ENCODE data around the gene TM6SF1.
"Not testable (repeated sequence)": the region's sequence is repeated elsewhere in the genome, so short reads cannot be mapped to it uniquely, and the experiment has no call there.

Gene TM6SF1

GRCh38 chr15:83090465-83090864, 17.0 kb upstream of the TM6SF1 start:
- no peak for TF ChIP-seq CTCF (IDR thresholded peaks at IDR 0.05; ENCODE audit: low read length, missing control alignments)

GRCh38 chr15:83091965-83092308, 15.5 kb upstream of the TM6SF1 start:
- DNase-seq (ENCODE audit: low read depth), result not testable (repeated sequence)

More at GRCh38 chr15:83090465-83090864, 17.0 kb upstream of the TM6SF1 start:
- H3K4me3 ChIP-seq (replicated peaks; ENCODE audit: low read depth, low read length), result no peak overlapping the region
- no peak for DNase-seq (ENCODE audit: low read depth)

GRCh38 chr15:83092309-83092976, 15.0 kb upstream of the TM6SF1 start:
- DNase-seq (ENCODE audit: low read depth), result peak; percentile 84
- no peak for TF ChIP-seq CTCF (IDR thresholded peaks at IDR 0.05; ENCODE audit: low read length, missing control alignments)
- H3K4me3 ChIP-seq (replicated peaks; ENCODE audit: low read depth, low read length), result no peak overlapping the region

More at GRCh38 chr15:83091965-83092308, 15.5 kb upstream of the TM6SF1 start:
- not testable (repeated sequence) for H3K4me3 ChIP-seq (replicated peaks; ENCODE audit: low read depth, low read length)

GRCh38 chr15:83094583-83094982, 12.9 kb upstream of the TM6SF1 start:
- no peak for DNase-seq (ENCODE audit: low read depth)
- no peak for TF ChIP-seq CTCF (IDR thresholded peaks at IDR 0.05; ENCODE audit: low read length, missing control alignments)
- H3K4me3 ChIP-seq (replicated peaks; ENCODE audit: low read depth, low read length), result no peak overlapping the region

GRCh38 chr15:83098079-83098478, 9.4 kb upstream of the TM6SF1 start:
- no peak overlapping the region for H3K4me3 ChIP-seq (replicated peaks; ENCODE audit: low read depth, low read length)
- TF ChIP-seq CTCF (IDR thresholded peaks at IDR 0.05; ENCODE audit: low read length, missing control alignments), result no peak
- DNase-seq (ENCODE audit: low read depth), result no peak

- no peak overlapping the region for H3K4me3 ChIP-seq (replicated peaks; ENCODE audit: low read depth, low read length)
- no peak for DNase-seq (ENCODE audit: low read depth)
- no peak for TF ChIP-seq CTCF (IDR thresholded peaks at IDR 0.05; ENCODE audit: low read length, missing control alignments)
Observed at GRCh38 chr15:83099290-83099689, 8.2 kb upstream of the TM6SF1 start.

- TF ChIP-seq CTCF (IDR thresholded peaks at IDR 0.05; ENCODE audit: low read length, missing control alignments), result no peak
- H3K4me3 ChIP-seq (replicated peaks; ENCODE audit: low read depth, low read length), result no peak overlapping the region
- no peak for DNase-seq (ENCODE audit: low read depth)
Observed at GRCh38 chr15:83100097-83100646, 7.3 kb upstream of the TM6SF1 start.

Data from fibroblast of pulmonary artery (primary cell).